HEK293 (cell line): ENCODE data around the gene KCNV2.

ENCODE experiments used
- CTCF ChIA-PET: fragments of 350-600 bp; formaldehyde crosslinking; extraction: SDS; loops from one replicate; lab custom pipeline; 2021; ENCODE audit warnings: antibody characterized with exemption; lab: Yijun Ruan, JAX
- POLR2A ChIA-PET: fragments of 300-600 bp; formaldehyde crosslinking; extraction: SDS; loops from one replicate; lab custom pipeline; 2020; ENCODE audit warnings: antibody characterized with exemption, inconsistent platforms; lab: Yijun Ruan, JAX
- H3K27ac ChIP-seq: fragments of 200-500 bp; sonication (Bioruptor generic); 2 replicates; pipeline ENCODE4 v1.5.1; 2014; ENCODE audit warnings: low read depth, low read length, control low read depth, inconsistent platforms; ENCODE audit errors: extremely low read depth
- H3K36me3 ChIP-seq, 2 experiments: fragments of 200-500 bp in 1 of 2; sonication (Bioruptor generic) in 1 of 2; 1 replicate in 1 of 2; 2 replicates in 1 of 2; pipeline ENCODE4 v1.5.1; 2014 to 2017; ENCODE audit warnings: inconsistent platforms in 2 of 2, low read length in 2 of 2; ENCODE audit not compliant: control insufficient read depth in 2 of 2, insufficient read depth in 1 of 2
- H3K4me1 ChIP-seq: fragments of 200-500 bp; sonication (Bioruptor generic); 2 replicates; pipeline ENCODE4 v1.5.1; 2014; ENCODE audit warnings: mild to moderate bottlenecking, low read length, inconsistent platforms; ENCODE audit not compliant: control insufficient read depth, insufficient read depth
- H3K4me3 ChIP-seq: 2 replicates; pipeline ENCODE4 v1.5.1; 2011; ENCODE audit warnings: low read depth, mild to moderate bottlenecking, control low read depth, low read length, moderate library complexity
- H3K9me3 ChIP-seq: fragments of 200-500 bp; sonication (Bioruptor generic); 2 replicates; pipeline ENCODE4 v1.5.1; 2014; ENCODE audit warnings: low read depth, low read length, inconsistent platforms; ENCODE audit not compliant: control insufficient read depth, insufficient read depth
- BCL11A ChIP-seq: fragments of 450-650 bp; formaldehyde crosslinking; IDR thresholded peaks from 2 replicates; pipeline ENCODE4 v1.5.1; 2016; ENCODE audit warnings: low read depth, missing biosample characterization, missing genetic modification characterization
- BCL11B ChIP-seq: fragments of 450-650 bp; formaldehyde crosslinking; IDR thresholded peaks from 2 replicates; pipeline ENCODE4 v1.5.1; 2016; ENCODE audit warnings: low read depth, missing biosample characterization, missing genetic modification characterization
- GLIS2 ChIP-seq: fragments of 450-650 bp; formaldehyde crosslinking; IDR thresholded peaks from 2 replicates; pipeline ENCODE4 v1.5.1; 2016; ENCODE audit warnings: missing biosample characterization, missing genetic modification characterization
- PRDM10 ChIP-seq: fragments of 450-650 bp; formaldehyde crosslinking; IDR thresholded peaks from 2 replicates; pipeline ENCODE4 v1.5.1; 2016; ENCODE audit warnings: missing biosample characterization, missing genetic modification characterization
- RBAK ChIP-seq: fragments of 450-650 bp; formaldehyde crosslinking; IDR thresholded peaks from 2 replicates; pipeline ENCODE4 v1.5.1; 2016; ENCODE audit warnings: missing biosample characterization, missing genetic modification characterization
- REPIN1 ChIP-seq: fragments of 450-650 bp; formaldehyde crosslinking; IDR thresholded peaks from 2 replicates; pipeline ENCODE4 v1.5.1; 2017; ENCODE audit warnings: missing biosample characterization, missing genetic modification characterization, low read depth
- SP2 ChIP-seq: fragments of 450-650 bp; formaldehyde crosslinking; IDR thresholded peaks from 2 replicates; pipeline ENCODE4 v1.5.1; 2016; ENCODE audit warnings: missing biosample characterization, missing genetic modification characterization
- TCF7L2 ChIP-seq: IDR thresholded peaks from 2 replicates; pipeline ENCODE4 v1.6.1; 2011; ENCODE audit warnings: low read depth, mild to moderate bottlenecking, inconsistent platforms, low read length, moderate library complexity, borderline replicate concordance
- ZBTB8A ChIP-seq: fragments of 450-650 bp; formaldehyde crosslinking; IDR thresholded peaks from 2 replicates; pipeline ENCODE4 v1.5.1; 2016; ENCODE audit warnings: missing biosample characterization, missing genetic modification characterization
- ZNF148 ChIP-seq: fragments of 450-650 bp; formaldehyde crosslinking; IDR thresholded peaks from 2 replicates; pipeline ENCODE4 v1.5.0; 2017; ENCODE audit warnings: missing biosample characterization, missing genetic modification characterization, borderline replicate concordance
- ZNF157 ChIP-seq: fragments of 450-650 bp; formaldehyde crosslinking; IDR thresholded peaks from 2 replicates; pipeline ENCODE4 v1.5.1; 2016; ENCODE audit warnings: missing biosample characterization, missing genetic modification characterization
- ZNF2 ChIP-seq: fragments of 450-650 bp; formaldehyde crosslinking; IDR thresholded peaks from 2 replicates; pipeline ENCODE4 v1.5.1; 2016; ENCODE audit warnings: missing biosample characterization, missing genetic modification characterization
- ZNF223 ChIP-seq: fragments of 450-650 bp; formaldehyde crosslinking; IDR thresholded peaks from 2 replicates; pipeline ENCODE4 v1.5.1; 2016; ENCODE audit warnings: missing biosample characterization, missing genetic modification characterization
- ZNF324 ChIP-seq: fragments of 450-650 bp; formaldehyde crosslinking; IDR thresholded peaks from 2 replicates; pipeline ENCODE4 v1.5.1; 2016; ENCODE audit warnings: missing biosample characterization, missing genetic modification characterization
- ZNF354C ChIP-seq: fragments of 450-650 bp; formaldehyde crosslinking; IDR thresholded peaks from 2 replicates; pipeline ENCODE4 v1.5.1; 2016; ENCODE audit warnings: missing biosample characterization, missing genetic modification characterization, low read depth, borderline replicate concordance
- ZNF416 ChIP-seq: fragments of 450-650 bp; formaldehyde crosslinking; IDR thresholded peaks from 2 replicates; pipeline ENCODE4 v1.5.1; 2016; ENCODE audit warnings: missing biosample characterization, missing genetic modification characterization
- ZNF521 ChIP-seq: fragments of 450-650 bp; formaldehyde crosslinking; IDR thresholded peaks from 2 replicates; pipeline ENCODE4 v1.5.1; 2017; ENCODE audit warnings: missing biosample characterization, mild to moderate bottlenecking, missing genetic modification characterization
- ZNF544 ChIP-seq: fragments of 450-650 bp; formaldehyde crosslinking; IDR thresholded peaks from 2 replicates; pipeline ENCODE4 v1.5.0; 2017; ENCODE audit warnings: missing biosample characterization, missing genetic modification characterization
- ZNF548 ChIP-seq: fragments of 450-650 bp; formaldehyde crosslinking; IDR thresholded peaks from 2 replicates; pipeline ENCODE4 v1.5.1; 2016; ENCODE audit warnings: missing biosample characterization, missing genetic modification characterization
- ZNF555 ChIP-seq: fragments of 450-650 bp; formaldehyde crosslinking; conservative IDR thresholded peaks from 2 replicates; pipeline ENCODE4 v1.5.1; 2017; ENCODE audit warnings: missing biosample characterization, mild to moderate bottlenecking, missing genetic modification characterization, inconsistent platforms
- ZNF585B ChIP-seq: fragments of 450-650 bp; formaldehyde crosslinking; IDR thresholded peaks from 2 replicates; pipeline ENCODE4 v1.5.1; 2016; ENCODE audit warnings: missing biosample characterization, missing genetic modification characterization
- ZNF785 ChIP-seq: fragments of 450-650 bp; formaldehyde crosslinking; IDR thresholded peaks from 2 replicates; pipeline ENCODE4 v1.5.1; 2016; ENCODE audit warnings: missing biosample characterization, missing genetic modification characterization
- ZNF791 ChIP-seq: fragments of 450-650 bp; formaldehyde crosslinking; IDR thresholded peaks from 2 replicates; pipeline ENCODE4 v1.5.1; 2016; ENCODE audit warnings: missing biosample characterization, missing genetic modification characterization
- TF ChIP-seq, protein P1 (sequence below): fragments of 450-650 bp; formaldehyde crosslinking; IDR thresholded peaks from 2 replicates; pipeline ENCODE4 v1.5.1; 2016; ENCODE audit warnings: missing biosample characterization, missing genetic modification characterization
- TF ChIP-seq, protein P2 (sequence below): fragments of 450-650 bp; formaldehyde crosslinking; IDR thresholded peaks from 2 replicates; pipeline ENCODE4 v1.5.1; 2016; ENCODE audit warnings: missing biosample characterization, missing genetic modification characterization
- TF ChIP-seq, protein P3 (sequence below): fragments of 450-650 bp; formaldehyde crosslinking; optimal IDR thresholded peaks from 2 replicates; pipeline ENCODE3; 2016; ENCODE audit warnings: missing biosample characterization, mild to moderate bottlenecking, missing genetic modification characterization

KCNV2 gene

DNA sequence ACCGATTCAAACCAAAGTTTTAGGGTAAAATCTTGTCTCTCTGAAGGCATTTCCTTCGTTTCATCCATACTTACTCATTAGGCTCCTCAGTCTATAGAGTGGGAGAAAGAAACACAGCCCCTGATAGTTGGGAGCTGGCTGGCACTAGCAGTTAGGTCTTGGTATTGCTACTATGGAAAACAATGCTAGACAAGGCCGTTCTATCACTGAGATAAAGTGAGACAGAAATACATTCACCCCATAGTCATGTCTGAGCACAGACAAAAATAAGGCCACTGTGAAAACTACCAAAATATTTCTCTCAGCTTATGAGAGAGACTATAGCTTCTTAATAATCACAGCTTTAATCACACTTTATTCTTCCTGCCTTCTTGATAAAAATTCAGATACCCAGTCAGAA is 28.7 kb upstream of the KCNV2 start (continued):
- no peak for TF ChIP-seq ZNF548 (tag by site-specific recombination)
- TF ChIP-seq ZNF223, result no peak
- no peak for TF ChIP-seq ZNF555 (tag by site-specific recombination)

DNA sequence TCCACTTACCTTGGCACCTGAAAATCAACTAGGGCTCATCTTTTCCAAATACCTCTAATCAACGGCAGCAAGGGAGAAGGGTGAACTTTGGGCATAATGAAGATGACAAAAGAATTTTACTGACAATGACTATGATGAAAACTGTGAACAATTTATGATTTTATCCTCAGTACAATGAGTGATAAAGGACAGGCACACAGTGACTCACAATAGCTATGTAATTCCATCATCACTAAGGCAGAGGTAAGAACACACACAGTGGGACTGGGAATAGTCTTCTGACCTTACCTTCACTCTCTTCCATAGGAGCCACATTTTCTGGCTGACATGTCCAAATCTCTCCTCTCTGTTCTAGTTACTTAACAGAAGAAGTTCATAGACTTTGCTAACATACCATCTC is 26.1 kb upstream of the KCNV2 start:
- Histone ChIP-seq H3K4me3 (no peak overlapping the region), H3K27ac (no peak overlapping the region), H3K9me3 (no peaks in the 10 kb centered on the region), H3K4me1 (no peaks in the 10 kb centered on the region), H3K36me3 (no peaks in the 10 kb centered on the region)
- ChIA-PET CTCF (no interaction called here), POLR2A (interaction anchor here (1.0 kb wide), 1 partner anchor 10 kb away, joined by 3 read pairs; no protein-coding TSS in a partner anchor)
- TF ChIP-seq ZNF791 (tag by site-specific recombination), result no peak
- TF ChIP-seq ZNF785 (tag by site-specific recombination), result no peak
- TF ChIP-seq ZNF544 (tag by site-specific recombination), result no peak
- no peak for TF ChIP-seq BCL11A (tag by site-specific recombination)
- no peak for TF ChIP-seq GLIS2 (tag by site-specific recombination)
- no peak for TF ChIP-seq BCL11B
- no peak for TF ChIP-seq RBAK (tag by site-specific recombination)
- TF ChIP-seq ZNF2 (tag by site-specific recombination), result no peak
- no peak for TF ChIP-seq TCF7L2
- no peak for TF ChIP-seq ZNF521 (tag by site-specific recombination)
- no peak for TF ChIP-seq PRDM10 (tag by site-specific recombination)
- TF ChIP-seq SP2 (tag by site-specific recombination), result no peak
- no peak for TF ChIP-seq REPIN1
- TF ChIP-seq ZBTB8A (tag by site-specific recombination), result no peak

DNA sequence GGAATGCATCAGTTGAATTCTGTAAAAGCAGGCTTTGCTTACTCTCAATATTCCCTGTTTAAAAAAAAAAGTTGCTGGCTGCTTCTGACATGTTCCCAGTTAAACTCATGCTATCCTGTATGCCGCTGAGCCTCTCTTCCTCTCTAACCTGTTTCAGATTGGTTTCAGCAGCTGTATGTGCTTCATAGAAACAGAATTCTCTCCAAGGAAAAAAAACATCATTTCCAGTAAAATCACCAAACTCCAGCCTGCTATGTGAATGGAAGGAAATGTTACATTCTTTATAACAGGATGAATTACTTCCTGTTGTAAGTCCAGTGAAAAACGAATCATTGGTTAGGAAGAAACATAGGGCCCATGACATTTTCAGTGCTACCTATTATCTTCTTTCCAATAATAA is 25.7 kb upstream of the KCNV2 start:
- POLR2A ChIA-PET, result interaction anchor here (1.0 kb wide), 1 partner anchor 11 kb away, joined by 3 read pairs; no protein-coding TSS in a partner anchor
- no peaks in the 10 kb centered on the region for H3K4me1 ChIP-seq
- no peak overlapping the region for H3K27ac ChIP-seq
- H3K36me3 ChIP-seq, result no peaks in the 10 kb centered on the region
- H3K4me3 ChIP-seq, result no peak overlapping the region
- CTCF ChIA-PET, result no interaction called here
- H3K9me3 ChIP-seq, result no peaks in the 10 kb centered on the region
- TF ChIP-seq ZNF585B (tag by site-specific recombination) (no peak), RBAK (tag by site-specific recombination) (no peak), ZNF354C (tag by site-specific recombination) (no peak), ZNF148 (no peak), ZNF324 (no peak), ZNF416 (tag by site-specific recombination) (no peak), ZNF157 (tag by site-specific recombination) (no peak)
- TF ChIP-seq, protein P1, sequence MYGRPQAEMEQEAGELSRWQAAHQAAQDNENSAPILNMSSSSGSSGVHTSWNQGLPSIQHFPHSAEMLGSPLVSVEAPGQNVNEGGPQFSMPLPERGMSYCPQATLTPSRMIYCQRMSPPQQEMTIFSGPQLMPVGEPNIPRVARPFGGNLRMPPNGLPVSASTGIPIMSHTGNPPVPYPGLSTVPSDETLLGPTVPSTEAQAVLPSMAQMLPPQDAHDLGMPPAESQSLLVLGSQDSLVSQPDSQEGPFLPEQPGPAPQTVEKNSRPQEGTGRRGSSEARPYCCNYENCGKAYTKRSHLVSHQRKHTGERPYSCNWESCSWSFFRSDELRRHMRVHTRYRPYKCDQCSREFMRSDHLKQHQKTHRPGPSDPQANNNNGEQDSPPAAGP (tag by site-specific recombination), result no peak
- TF ChIP-seq, protein P2, sequence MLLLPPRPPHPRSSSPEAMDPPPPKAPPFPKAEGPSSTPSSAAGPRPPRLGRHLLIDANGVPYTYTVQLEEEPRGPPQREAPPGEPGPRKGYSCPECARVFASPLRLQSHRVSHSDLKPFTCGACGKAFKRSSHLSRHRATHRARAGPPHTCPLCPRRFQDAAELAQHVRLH (tag by site-specific recombination), result no peak
- TF ChIP-seq, protein P3, sequence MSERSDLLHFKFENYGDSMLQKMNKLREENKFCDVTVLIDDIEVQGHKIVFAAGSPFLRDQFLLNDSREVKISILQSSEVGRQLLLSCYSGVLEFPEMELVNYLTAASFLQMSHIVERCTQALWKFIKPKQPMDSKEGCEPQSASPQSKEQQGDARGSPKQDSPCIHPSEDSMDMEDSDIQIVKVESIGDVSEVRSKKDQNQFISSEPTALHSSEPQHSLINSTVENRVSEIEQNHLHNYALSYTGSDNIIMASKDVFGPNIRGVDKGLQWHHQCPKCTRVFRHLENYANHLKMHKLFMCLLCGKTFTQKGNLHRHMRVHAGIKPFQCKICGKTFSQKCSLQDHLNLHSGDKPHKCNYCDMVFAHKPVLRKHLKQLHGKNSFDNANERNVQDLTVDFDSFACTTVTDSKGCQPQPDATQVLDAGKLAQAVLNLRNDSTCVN (tag by site-specific recombination), result no peak
